Heart right ventricle (tissue), 16 donors: ENCODE results near the gene MTFR1L. TPM values are rescaled to one million over a fixed set of nuclear protein-coding genes. Genes with fewer than 3 reads are reported as not detected.

ENCODE experiments used
- ATAC-seq, 8 donors: fragments of 200-7000 bp; cut with Tn5 transposase; one replicate each; pipeline ENCODE4 v1.9.1; 2020; ENCODE audit warnings: mild to moderate bottlenecking in 8 of 8, moderate library complexity in 8 of 8, moderate number of reproducible peaks in 1 of 8
- DNase-seq, 2 donors: peaks; one replicate each; pipeline ENCODE4 v3.0.0-alpha.2; 2020
- H3K27ac ChIP-seq, 10 donors: fragments of 200-600 bp; sonication (generic) in 2 of 10; one replicate each; pipeline versions ENCODE4 v1.5.0 to v1.8.0; 2020 to 2022; ENCODE audit warnings: mild to moderate bottlenecking in 3 of 10
- H3K27me3 ChIP-seq, 7 donors: fragments of 200-600 bp; one replicate each; pipeline ENCODE4 v1.8.0; 2021 to 2022; ENCODE audit warnings: mild to moderate bottlenecking in 2 of 7
- H3K36me3 ChIP-seq, 9 donors: fragments of 200-600 bp; sonication (generic) in 1 of 9; one replicate each; pipeline versions ENCODE4 v1.5.0 to v1.8.0; 2020 to 2022; ENCODE audit warnings: mild to moderate bottlenecking in 2 of 9
- H3K4me1 ChIP-seq, 9 donors: fragments of 200-600 bp; sonication (generic) in 1 of 9; one replicate each; pipeline versions ENCODE4 v1.5.0 to v1.8.0; 2020 to 2022; ENCODE audit warnings: mild to moderate bottlenecking in 4 of 9
- H3K4me3 ChIP-seq, 10 donors: fragments of 200-600 bp; sonication (generic) in 2 of 10; one replicate each; pipeline versions ENCODE4 v1.5.0 to v1.8.0; 2020 to 2022; ENCODE audit warnings: mild to moderate bottlenecking in 7 of 10, moderate library complexity in 2 of 10
- H3K9me3 ChIP-seq, 11 donors: fragments of 200-600 bp in 10 of 11; sonication (generic) in 2 of 11; one replicate each; pipeline versions ENCODE4 v1.5.0 to v1.8.0; 2013 to 2022; ENCODE audit warnings: mild to moderate bottlenecking in 2 of 11, control low read depth in 1 of 11, moderate library complexity in 1 of 11
- WGBS, 2 donors: extraction: QIAGEN DNeasy Blood & Tissue Kit; methylation state at CpG; one replicate each; pipeline ENCODE4 v1.1.7; 2013; ENCODE audit warnings: inconsistent platforms in 1 of 2; 5-methylcytosine and 5-hydroxymethylcytosine counted together
- intact Hi-C, 10 donors: fragments of 100-400 bp; cut with DNase I; formaldehyde crosslinking; loops; one replicate each; pipeline versions ENCODE4 v1.11.1 to v1.14.2; 2022
- polyA plus RNA-seq, 2 donors: library from polyadenylated mRNA; stranded (reverse); fragments of 200-250 nt; gene quantifications; one replicate each; pipeline ENCODE4 v1.2.3, GENCODE V29; 2013
- total RNA-seq, 10 donors: library from RNA; stranded (reverse); fragmentation: NEBNext Ultra II Directional in 3 of 10; extraction: Animal tissue kit (Norgen Biotek cat#: 25700) in 3 of 10; gene quantifications; one replicate each; pipeline versions ENCODE4 v1.2.1 to v1.2.4, GENCODE V29; 2021 to 2023
- TF ChIP-seq, protein P1 (sequence below), 9 donors: fragments of 200-600 bp; sonication (generic) in 2 of 9; IDR thresholded peaks; one replicate each; pipeline versions ENCODE4 v1.5.0 to v1.8.0; 2021 to 2022; ENCODE audit warnings: antibody characterized with exemption in 9 of 9, mild to moderate bottlenecking in 5 of 9, moderate library complexity in 1 of 9
- donor health status: Arrhythmogenic right ventricular cardiomyopathy.
- donor health status: ischemic (EF 13 %, LVEDD 7.1; RV severe dilation, severe dysfunction).
- donor health status: healthy with polysubstance abuse.
- donor health status: DM: no; HTN: yes; CAD: no.
- donor health status: DM: no; HTN: no; CAD: no.
- donor health status: ischemic (EF 25% LVEDD 6.9; RV normal size, moderate dysfunction).
- donor health status: ischemic (EF 25% LVEDD 5.7; RV mildly dilated, moderate dysfunction).
- donor health status: healthy.
- donor health status: DM: yes; HTN: yes; CAD: no.
- donor health status: Ischemic cardiomyopathy.
- donor health status: ischemic (EF 35%, LVEDD 5.7; RV mildly dilated, moderate dysfunction).
- donor health status: nonischemic (EF 11% LVEDD 7.7; RV severe dilation, severe dysfunction).
- donor health status: DM: yes; HTN: yes; CAD: no.
- donor health status: PGD.
- donor health status: ischemic (EF 29% LVEDD 5.4; RV normal size, mild dysfunction).
- donor health status: nonischemic (EF 23%, LVEDD 6.1; RV moderate dilation, normal function).

MTFR1L gene
- total and polyA plus RNA-seq, 12 donors, result 91.1 to 264 (median 223) TPM

DNA sequence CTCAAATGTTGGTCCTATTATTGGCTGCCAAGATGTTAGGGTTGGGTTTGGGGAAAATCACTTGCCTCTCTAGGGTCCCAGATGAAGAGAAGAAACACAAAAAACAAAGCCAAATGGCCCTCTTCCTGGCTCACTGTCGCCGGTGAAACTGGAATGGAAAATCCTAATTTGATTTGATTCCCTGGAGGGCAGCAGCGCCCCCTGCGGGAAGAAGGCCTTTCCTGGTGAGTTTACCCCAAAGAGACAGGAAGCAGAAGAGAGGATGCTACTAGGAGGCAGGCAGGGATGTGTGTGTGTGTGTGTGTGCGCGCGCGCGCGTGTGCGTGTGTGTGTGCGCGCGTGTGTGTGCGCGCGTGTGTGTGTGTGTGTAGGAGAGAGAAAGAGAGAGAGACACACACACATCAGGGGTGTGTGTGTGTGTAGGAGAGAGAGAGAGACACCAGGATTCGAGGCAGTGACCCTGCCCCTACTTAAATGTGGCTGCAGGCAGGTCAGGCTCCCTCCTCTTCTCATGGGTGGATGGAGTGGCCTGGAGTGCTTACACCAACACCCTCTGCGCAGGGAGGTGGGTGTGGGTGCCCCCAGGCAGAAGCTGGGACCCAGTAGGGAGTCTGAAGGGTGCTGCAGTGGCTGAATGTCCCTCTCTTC, 22.8 kb upstream of the MTFR1L start:
- ATAC-seq (peak in 7 of 8 donors; percentile 16 to 48 (median 38)), DNase-seq (peak; percentile 89 to 90)
- peaks cover 19 to 62% (median 39%) of the 10 kb centered on the region in 9 donors for H3K4me1 ChIP-seq
- no peaks in the 10 kb centered on the region for H3K27me3 ChIP-seq
- H3K36me3 ChIP-seq, result peaks cover 0 to 7% (median 0%) of the 10 kb centered on the region in 9 donors
- no peaks in the 10 kb centered on the region for H3K9me3 ChIP-seq
- no peak overlapping the region for H3K4me3 ChIP-seq
- intact Hi-C loops, result loop anchor here (2.0 to 10.0 kb wide), 11 partner anchors 50 to 295 kb away; no protein-coding TSS in a partner anchor
- WGBS, 2 donors, result 3 to 9% methylated on average over 17 to 19 of the region's 19 CpGs
- TF ChIP-seq, protein P1, sequence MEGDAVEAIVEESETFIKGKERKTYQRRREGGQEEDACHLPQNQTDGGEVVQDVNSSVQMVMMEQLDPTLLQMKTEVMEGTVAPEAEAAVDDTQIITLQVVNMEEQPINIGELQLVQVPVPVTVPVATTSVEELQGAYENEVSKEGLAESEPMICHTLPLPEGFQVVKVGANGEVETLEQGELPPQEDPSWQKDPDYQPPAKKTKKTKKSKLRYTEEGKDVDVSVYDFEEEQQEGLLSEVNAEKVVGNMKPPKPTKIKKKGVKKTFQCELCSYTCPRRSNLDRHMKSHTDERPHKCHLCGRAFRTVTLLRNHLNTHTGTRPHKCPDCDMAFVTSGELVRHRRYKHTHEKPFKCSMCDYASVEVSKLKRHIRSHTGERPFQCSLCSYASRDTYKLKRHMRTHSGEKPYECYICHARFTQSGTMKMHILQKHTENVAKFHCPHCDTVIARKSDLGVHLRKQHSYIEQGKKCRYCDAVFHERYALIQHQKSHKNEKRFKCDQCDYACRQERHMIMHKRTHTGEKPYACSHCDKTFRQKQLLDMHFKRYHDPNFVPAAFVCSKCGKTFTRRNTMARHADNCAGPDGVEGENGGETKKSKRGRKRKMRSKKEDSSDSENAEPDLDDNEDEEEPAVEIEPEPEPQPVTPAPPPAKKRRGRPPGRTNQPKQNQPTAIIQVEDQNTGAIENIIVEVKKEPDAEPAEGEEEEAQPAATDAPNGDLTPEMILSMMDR (IDR thresholded peaks at IDR 0.05), result peak; percentile 69 to 81 (median 76)
- H3K27ac ChIP-seq, result peak overlapping the region in 7 of 10 donors; percentile 27 to 58 (median 43)

DNA sequence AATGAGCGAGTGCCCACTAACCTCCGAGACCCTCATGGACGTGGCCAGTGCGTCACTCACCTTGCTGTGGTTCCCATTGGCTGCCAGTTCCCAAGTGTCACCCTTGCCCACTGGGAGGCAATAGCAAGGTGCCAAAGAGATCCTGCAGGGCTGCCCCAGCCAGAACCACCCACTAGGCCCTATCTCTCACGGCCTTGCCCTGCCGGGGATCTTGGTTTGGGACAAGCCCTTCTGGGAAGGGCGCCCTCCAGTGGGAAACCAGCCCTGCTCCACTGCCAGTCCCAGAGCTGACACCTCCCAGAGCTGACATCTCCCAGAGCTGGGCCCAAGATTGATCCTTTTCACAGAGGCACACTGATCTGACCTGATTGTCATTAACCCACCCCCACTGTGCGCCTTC, 21.8 kb upstream of the MTFR1L start:
- DNase-seq (no peak), ATAC-seq (peak in 6 of 8 donors; percentile 19 to 42 (median 30))
- Histone ChIP-seq H3K27me3 (no peaks in the 10 kb centered on the region), H3K36me3 (peaks cover 0 to 17% (median 0%) of the 10 kb centered on the region in 9 donors), H3K27ac (peak overlapping the region in 2 of 10 donors; percentile 24 to 48), H3K9me3 (no peaks in the 10 kb centered on the region), H3K4me3 (no peak overlapping the region), H3K4me1 (peaks cover 20 to 72% (median 49%) of the 10 kb centered on the region in 9 donors)
- WGBS, 2 donors, result 70 to 78% methylated on average over 8 of the region's 8 CpGs
- intact Hi-C loops, result loop anchor here (2.0 to 10.0 kb wide), 11 partner anchors 51 to 296 kb away; no protein-coding TSS in a partner anchor
- TF ChIP-seq, protein P1 (IDR thresholded peaks at IDR 0.05), result peak in 8 of 9 donors; percentile 16 to 58 (median 47)

- intact Hi-C loops, result loop anchor here in 9 of 10 donors (2.0 to 10.0 kb wide), 10 partner anchors 52 to 297 kb away; no protein-coding TSS in a partner anchor
- Histone ChIP-seq H3K27me3 (no peaks in the 10 kb centered on the region), H3K27ac (peak overlapping the region; percentile 83 to 95 (median 90)), H3K4me1 (peaks cover 22 to 79% (median 58%) of the 10 kb centered on the region in 9 donors), H3K4me3 (peak overlapping the region in 1 of 10 donors; percentile 55), H3K36me3 (peaks cover 0 to 20% (median 0%) of the 10 kb centered on the region in 9 donors), H3K9me3 (no peaks in the 10 kb centered on the region)
- 86 to 87% methylated on average over 8 of the region's 8 CpGs for WGBS, 2 donors
- no peak for DNase-seq
- TF ChIP-seq, protein P1 (IDR thresholded peaks at IDR 0.05), result no peak
- ATAC-seq, result no peak
These were observed 20.9 kb upstream of the MTFR1L start for GRCh38 chr1:25798666-25799351.

DNA sequence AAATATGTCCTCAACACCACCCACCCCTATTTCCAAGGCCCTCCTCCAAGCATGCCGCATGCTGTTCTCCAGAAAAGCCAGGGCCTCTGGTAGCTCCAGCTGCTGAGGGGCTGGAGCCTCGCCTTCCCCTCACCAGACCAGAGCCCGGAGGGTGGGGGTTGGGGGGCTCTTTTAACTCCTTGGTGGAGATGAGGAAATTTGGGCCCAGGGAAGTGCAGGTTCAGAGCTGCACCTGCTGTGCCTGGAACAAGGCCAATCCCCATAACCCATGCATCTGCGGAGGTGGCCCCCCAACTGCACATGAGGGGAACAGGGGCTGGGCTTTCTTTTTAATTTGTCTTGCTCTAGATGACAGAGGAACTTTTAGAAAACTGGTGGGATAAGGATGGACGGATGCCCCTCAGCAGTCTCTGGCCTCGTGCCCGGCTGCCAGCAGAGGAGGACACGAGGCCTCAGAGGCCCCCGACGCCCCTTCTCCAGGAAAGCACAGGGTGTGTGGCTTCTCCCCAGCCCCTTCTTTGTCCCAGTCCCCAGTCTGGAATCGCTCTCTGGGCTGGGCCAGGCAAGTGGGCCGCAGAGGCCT, 20.3 kb upstream of the MTFR1L start:
- WGBS, 2 donors, result 24 to 27% methylated on average over 12 of the region's 12 CpGs
- H3K36me3 ChIP-seq, result peaks cover 0 to 21% (median 0%) of the 10 kb centered on the region in 9 donors
- TF ChIP-seq, protein P1 (IDR thresholded peaks at IDR 0.05), result no peak
- intact Hi-C loops, result loop anchor here in 9 of 10 donors (2.0 to 10.0 kb wide), 10 partner anchors 52 to 297 kb away; no protein-coding TSS in a partner anchor
- H3K4me1 ChIP-seq, result peaks cover 22 to 79% (median 64%) of the 10 kb centered on the region in 9 donors
- ATAC-seq, result peak in 2 of 8 donors; percentile 1 to 2
- H3K27ac ChIP-seq, result peak overlapping the region; percentile 83 to 95 (median 90)
- no peak for DNase-seq
- no peaks in the 10 kb centered on the region for H3K9me3 ChIP-seq
- H3K27me3 ChIP-seq, result no peaks in the 10 kb centered on the region
- peak overlapping the region in 9 of 10 donors; percentile 39 to 68 (median 55) for H3K4me3 ChIP-seq
